ENCODE results near the gene PTPRO. TPM values are rescaled to one million over a fixed set of nuclear protein-coding genes. Genes with fewer than 3 reads are reported as not detected.

The PTPRO gene
- total RNA-seq, 4 donors from 2014 or later = 0.26 to 0.81 (median 0.51) TPM

GRCh38 chr12:15304296-15304695 is 18.0 kb upstream of the PTPRO start:
- H3K27me3 ChIP-seq = no peaks in the 10 kb centered on the region
- no peak for TF ChIP-seq POLR2AphosphoS5 (IDR thresholded peaks at IDR 0.05)
- no peaks in the 10 kb centered on the region for H3K9me3 ChIP-seq
- no peak for DNase-seq (ENCODE audit: low spot score in 2 of 2)
- WGBS = 87% methylated on average over 2 of the region's 2 CpGs
- H3K4me1 ChIP-seq = no peaks in the 10 kb centered on the region
- H3K27ac ChIP-seq = no peak overlapping the region
- H3K36me3 ChIP-seq = no peaks in the 10 kb centered on the region
- no peak overlapping the region for H3K4me3 ChIP-seq

GRCh38 chr12:15306605-15307004 is 15.7 kb upstream of the PTPRO start:
- WGBS = 69% methylated on average over 2 of the region's 3 CpGs
- DNase-seq (ENCODE audit: low spot score in 2 of 2) = no peak
- no peak overlapping the region for H3K27ac ChIP-seq
- no peaks in the 10 kb centered on the region for H3K9me3 ChIP-seq
- no peak overlapping the region for H3K4me3 ChIP-seq
- no peaks in the 10 kb centered on the region for H3K36me3 ChIP-seq
- TF ChIP-seq EP300 (IDR thresholded peaks at IDR 0.05) (no peak), POLR2AphosphoS5 (IDR thresholded peaks at IDR 0.05) (no peak), CTCF (IDR thresholded peaks at IDR 0.05) (no peak), POLR2A (IDR thresholded peaks at IDR 0.05) (no peak)
- no peaks in the 10 kb centered on the region for H3K4me1 ChIP-seq
- H3K27me3 ChIP-seq = no peaks in the 10 kb centered on the region

GRCh38 chr12:15307079-15307478 is 15.2 kb upstream of the PTPRO start:
- no peak for DNase-seq (ENCODE audit: low spot score in 2 of 2)
- Histone ChIP-seq H3K4me1 (no peaks in the 10 kb centered on the region), H3K27me3 (no peaks in the 10 kb centered on the region), H3K27ac (no peak overlapping the region), H3K4me3 (no peak overlapping the region), H3K9me3 (no peaks in the 10 kb centered on the region), H3K36me3 (no peaks in the 10 kb centered on the region)
- no peak for TF ChIP-seq CTCF (IDR thresholded peaks at IDR 0.05)
- no peak for TF ChIP-seq POLR2AphosphoS5 (IDR thresholded peaks at IDR 0.05)
- TF ChIP-seq POLR2A (IDR thresholded peaks at IDR 0.05) = no peak
- no peak for TF ChIP-seq EP300 (IDR thresholded peaks at IDR 0.05)
- 89% methylated on average over 1 of the region's 1 CpG for WGBS

- Histone ChIP-seq H3K36me3 (no peaks in the 10 kb centered on the region), H3K27ac (no peak overlapping the region), H3K4me3 (no peak overlapping the region), H3K27me3 (peaks cover 30% of the 10 kb centered on the region), H3K4me1 (peaks cover 15% of the 10 kb centered on the region), H3K9me3 (no peaks in the 10 kb centered on the region)
- 73% methylated on average over 4 of the region's 4 CpGs for WGBS
- TF ChIP-seq POLR2AphosphoS5 (IDR thresholded peaks at IDR 0.05) = no peak
- no peak for TF ChIP-seq CTCF (IDR thresholded peaks at IDR 0.05)
- DNase-seq (ENCODE audit: low spot score in 2 of 2) = no peak
Observed at GRCh38 chr12:15318841-15319240, 3.5 kb upstream of the PTPRO start.

GRCh38 chr12:15320881-15321280 is 1.4 kb upstream of the PTPRO start:
- no peak overlapping the region for H3K4me3 ChIP-seq
- H3K27me3 ChIP-seq = peaks cover 30% of the 10 kb centered on the region
- no peak overlapping the region for H3K27ac ChIP-seq
- H3K4me1 ChIP-seq = peaks cover 15% of the 10 kb centered on the region
- TF ChIP-seq CTCF (IDR thresholded peaks at IDR 0.05) (no peak), POLR2A (IDR thresholded peaks at IDR 0.05) (no peak), EP300 (IDR thresholded peaks at IDR 0.05) (no peak), POLR2AphosphoS5 (IDR thresholded peaks at IDR 0.05) (no peak)
- 43% methylated on average over 1 of the region's 1 CpG for WGBS
- no peaks in the 10 kb centered on the region for H3K36me3 ChIP-seq
- no peaks in the 10 kb centered on the region for H3K9me3 ChIP-seq
- DNase-seq (ENCODE audit: low spot score in 2 of 2) = no peak

GRCh38 chr12:15323480-15323879 is 1.2 kb downstream of the PTPRO start:
- Histone ChIP-seq H3K4me1 (peaks cover 15% of the 10 kb centered on the region), H3K27ac (no peak overlapping the region), H3K27me3 (peaks cover 32% of the 10 kb centered on the region), H3K9me3 (no peaks in the 10 kb centered on the region), H3K4me3 (no peak overlapping the region), H3K36me3 (no peaks in the 10 kb centered on the region)
- WGBS = 15% methylated on average over 4 of the region's 4 CpGs
- TF ChIP-seq EP300 (IDR thresholded peaks at IDR 0.05) = no peak
- TF ChIP-seq CTCF (IDR thresholded peaks at IDR 0.05) = no peak
- TF ChIP-seq POLR2AphosphoS5 (IDR thresholded peaks at IDR 0.05) = no peak
- no peak for DNase-seq (ENCODE audit: low spot score in 2 of 2)
